ENCODE data around the gene CYP4F22.
"Not testable (repeated sequence)": the region's sequence is repeated elsewhere in the genome, so short reads cannot be mapped to it uniquely, and the experiment has no call there.

Gene CYP4F22

DNA sequence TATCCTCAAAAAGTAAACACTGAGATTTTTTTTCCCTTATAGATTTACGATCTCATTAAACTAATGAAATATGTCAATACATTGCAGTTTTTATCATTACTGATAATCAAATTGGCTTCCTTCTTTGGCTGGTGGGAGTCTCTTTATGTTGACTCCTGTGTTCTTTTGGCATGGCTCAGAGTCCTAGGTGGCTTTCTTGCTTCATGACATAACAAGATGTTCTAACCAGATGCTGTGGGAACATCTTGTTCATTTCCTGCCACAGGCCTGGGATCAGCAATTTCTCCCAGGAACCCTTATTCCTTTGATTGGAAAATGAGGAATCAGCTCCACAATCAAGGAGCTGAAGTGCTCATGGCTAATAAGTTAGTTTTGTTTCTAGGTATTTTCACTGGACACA, 13.2 kb upstream of the CYP4F22 start:
- no peak for DNase-seq

DNA sequence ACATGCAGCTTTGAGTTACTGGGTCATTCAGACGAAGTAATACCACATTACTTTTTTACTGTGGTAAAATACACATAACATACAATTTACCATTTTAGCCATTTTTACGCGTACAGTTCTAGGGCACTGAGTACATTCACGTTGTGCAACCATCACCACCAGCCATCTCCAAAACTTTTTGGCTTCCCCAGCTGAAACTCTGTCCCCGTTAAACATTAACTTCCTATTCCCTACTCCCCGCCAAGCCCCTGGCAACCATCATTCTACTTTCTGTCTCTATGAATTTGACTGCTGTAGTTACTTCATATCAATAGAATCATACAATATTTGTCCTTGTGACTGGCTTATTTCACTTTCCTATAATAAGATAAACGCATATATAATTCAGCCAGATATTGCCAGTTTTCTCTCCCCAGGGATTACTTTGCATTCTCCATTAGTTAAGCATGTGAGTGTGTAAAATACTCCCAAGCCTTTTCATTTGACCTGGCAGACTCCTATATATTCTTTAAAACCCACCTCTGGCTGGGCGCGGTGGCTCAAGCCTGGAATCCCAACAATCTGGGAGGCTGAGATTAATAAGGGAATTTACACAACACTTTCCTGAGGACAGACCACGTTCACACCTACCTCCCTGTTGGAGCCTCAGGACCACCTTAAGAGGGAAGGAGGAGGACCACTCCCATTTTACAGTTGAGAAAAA, 10.0 kb upstream of the CYP4F22 start:
- DNase-seq, result no peak

DNA sequence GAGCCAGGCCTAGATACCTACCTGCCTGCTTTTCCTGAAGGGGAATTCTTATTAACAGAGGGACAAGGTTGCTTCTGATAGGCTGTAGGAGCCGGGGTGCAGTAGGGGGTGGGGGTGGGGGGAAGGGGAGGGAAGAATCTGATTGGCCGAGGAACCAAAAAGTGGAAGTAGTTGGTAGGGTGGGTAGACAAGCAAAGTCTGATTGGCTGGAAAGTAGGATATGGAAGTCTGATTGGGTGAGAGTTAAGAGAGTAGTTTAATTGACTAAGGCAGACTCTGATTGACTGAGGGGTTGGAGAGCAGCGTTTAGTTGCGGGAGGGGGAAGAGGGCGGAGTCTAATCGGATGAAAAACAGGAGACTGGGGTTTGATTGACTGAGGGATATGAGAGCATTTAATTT, 9.4 kb upstream of the CYP4F22 start:
- DNase-seq, result no peak

DNA sequence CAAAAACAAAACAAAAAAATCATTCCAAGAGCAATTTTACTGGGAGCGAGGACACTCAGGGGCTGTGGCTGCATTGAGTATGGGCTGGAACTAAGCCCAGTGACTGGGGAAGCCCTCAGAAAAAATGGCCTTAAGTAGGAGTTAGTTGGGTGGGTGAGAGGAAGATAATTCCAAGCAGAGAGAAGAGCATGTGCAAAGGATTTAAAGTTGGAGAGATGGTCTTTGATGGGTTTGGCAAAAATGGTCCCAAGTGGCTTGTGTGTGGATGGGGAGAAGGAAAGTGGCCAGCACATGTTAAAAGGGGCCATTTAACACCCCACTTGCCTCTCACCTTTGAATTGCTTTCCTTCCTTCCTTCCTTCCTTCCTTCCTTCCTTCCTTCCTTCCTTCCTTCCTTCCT, 6.7 kb upstream of the CYP4F22 start:
- no peak for DNase-seq

DNA sequence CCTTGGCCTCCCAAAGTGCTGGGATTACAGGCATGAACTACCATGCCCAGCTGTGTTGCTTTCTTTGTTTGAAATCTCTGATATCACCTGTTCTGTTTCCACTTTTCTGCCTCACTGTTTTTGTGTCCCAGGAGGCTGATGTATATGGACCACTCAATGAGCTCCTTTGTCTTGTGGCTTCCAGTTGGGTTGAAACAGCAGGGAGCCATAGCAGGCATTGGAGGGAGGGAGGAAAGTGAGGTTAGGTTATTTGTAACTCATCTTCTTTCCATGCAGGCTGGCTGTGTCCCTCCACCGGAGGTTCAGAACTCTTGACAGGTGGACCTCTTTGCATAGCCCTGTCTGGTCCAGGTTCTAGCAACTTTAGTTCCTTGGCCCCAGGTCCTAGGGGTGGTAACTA, 6.1 kb upstream of the CYP4F22 start:
- no peak for DNase-seq

DNA sequence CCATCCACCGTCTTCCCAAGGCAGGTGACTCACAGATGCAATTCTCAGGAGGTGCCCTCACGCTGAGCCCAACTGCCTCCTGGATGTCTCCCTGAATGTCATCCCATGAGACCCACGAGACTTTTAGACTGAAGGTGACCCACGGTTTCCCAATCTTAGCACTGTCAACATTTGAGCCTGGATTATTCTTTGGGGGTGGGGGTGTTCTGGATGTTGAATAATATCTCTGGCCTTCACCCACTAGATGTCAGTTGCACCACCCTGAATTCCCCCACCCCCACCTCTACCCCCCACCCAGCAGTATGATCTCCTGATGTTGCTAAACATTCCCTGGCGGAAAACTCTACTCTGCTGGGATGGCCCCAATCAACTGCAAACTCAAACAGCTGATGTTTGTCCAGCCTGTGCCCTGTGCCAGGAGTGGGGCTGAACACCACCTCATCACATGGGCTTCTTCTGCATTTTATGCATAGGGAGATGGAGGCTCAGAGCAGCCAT, 2.2 kb upstream of the CYP4F22 start:
- DNase-seq, result no peak

DNA sequence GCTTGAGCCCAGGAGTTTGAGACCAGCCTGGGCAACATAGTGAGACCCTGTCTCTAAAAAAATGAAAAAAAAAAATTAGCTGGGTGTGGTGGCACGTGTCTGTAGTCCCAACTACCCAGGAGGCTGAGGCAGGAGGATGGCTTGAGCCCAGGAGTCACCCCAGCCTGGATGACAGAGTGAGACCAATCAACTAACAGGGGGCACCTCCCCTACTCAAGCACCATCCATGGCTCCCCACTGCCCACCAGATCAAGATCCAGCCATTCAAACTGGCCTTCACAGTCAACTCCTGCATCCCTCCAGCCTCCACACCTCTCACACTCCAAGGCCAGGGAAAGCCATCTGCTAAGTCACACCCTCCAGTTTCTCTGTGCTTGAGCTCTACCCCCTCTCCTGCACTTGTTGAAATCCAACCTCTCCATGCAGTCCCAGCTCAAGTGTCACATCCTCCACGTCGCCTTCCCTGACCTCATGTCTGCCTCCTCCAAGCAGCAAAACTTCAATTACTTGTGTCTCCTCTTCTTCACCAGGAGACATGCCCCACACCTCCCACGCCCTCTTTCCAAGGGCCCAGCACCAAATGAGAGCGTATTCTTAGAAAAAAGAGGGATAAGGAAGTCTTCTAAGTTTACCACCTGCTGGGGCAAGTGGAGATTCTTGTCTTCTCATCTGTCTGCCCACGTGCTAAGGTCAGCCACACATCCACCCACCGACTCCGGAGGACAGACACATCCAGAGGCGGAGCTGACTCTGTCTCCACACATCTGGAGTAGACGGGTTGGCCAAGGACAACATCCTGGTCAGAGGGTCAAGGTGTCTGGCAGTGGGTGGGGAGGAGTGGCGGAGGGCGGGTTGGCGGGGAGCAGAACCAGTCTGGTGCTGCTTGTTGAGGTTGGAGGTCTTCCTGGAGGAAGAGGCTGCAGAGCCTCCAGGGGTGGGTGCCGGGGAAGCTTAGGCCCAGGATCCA, 974 bp upstream of the CYP4F22 start:
- DNase-seq, result no peak

DNA sequence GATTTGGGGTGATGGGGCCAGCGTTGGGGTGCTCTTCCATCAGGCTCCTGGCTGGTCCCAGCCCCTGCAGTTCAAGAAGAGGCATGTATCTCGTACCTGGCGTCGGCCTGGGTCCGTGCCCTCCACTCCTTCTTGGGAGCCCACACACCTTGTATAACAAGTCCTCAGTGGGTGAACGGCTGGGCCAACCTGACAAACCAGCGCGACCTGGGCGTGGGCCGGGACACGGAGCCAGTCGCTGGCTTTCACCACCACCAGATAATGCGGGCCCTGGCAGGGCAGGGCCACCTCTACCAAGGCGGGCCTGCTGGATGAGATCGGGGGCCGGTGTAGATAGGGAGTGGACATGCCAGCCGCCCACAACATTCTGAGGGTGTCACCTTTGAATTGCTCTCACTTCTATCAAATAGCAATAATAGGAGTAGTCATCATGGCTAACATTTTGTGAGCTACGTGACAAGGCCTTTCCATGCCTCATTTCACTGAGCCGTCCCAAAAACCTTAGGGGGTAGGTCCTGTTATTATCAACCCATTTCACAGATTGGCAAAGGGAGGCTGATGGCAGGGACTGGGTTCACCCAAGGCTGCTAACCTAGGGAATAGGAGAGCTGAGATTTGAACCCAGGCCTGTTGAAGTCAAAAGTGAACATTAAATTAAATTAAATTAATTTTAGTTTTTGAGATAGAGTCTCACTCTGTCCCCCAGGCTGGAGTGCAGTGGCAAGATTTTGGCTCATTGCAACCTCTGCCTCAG, 3.5 kb downstream of the CYP4F22 start:
- DNase-seq, result no peak

DNA sequence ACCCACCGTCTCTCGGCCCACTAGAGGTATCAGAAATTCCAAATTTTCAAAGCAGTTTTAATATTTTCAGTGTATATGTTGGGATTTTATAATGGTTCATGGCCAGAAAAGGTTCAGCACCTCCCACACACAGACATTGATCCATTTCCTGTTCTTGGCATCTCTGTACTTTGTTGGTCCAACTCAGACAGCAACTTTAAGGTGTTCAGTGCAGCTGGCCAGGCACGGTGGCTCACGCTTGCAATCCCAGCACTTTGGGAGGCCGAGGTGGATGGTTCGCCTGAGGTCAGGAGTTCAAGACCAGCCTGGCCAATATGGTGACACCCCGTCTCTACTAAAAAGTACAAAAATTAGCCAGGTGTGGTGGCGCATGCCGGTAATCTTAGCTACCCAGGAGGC, 6.9 kb downstream of the CYP4F22 start:
- DNase-seq, result not testable (repeated sequence)

DNA sequence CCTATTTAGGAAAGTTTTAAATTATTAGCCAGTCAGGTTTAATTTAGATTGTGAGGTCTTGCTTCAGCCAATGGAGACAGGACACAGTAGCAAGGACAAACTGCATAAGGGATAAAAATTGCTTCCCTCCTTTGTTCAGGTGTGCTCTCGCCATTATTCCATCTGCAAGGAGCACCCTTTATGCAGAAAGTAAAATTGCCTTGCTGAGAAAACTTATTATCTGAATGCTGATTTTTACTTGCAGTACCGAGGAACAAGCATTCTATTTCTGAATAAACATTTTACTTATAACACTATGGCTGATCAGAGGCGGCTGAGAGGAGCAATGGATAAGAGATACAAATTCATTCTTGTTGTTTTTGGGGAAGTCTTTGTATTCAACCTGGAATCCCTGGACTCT, 8.0 kb downstream of the CYP4F22 start:
- no peak for DNase-seq

DNA sequence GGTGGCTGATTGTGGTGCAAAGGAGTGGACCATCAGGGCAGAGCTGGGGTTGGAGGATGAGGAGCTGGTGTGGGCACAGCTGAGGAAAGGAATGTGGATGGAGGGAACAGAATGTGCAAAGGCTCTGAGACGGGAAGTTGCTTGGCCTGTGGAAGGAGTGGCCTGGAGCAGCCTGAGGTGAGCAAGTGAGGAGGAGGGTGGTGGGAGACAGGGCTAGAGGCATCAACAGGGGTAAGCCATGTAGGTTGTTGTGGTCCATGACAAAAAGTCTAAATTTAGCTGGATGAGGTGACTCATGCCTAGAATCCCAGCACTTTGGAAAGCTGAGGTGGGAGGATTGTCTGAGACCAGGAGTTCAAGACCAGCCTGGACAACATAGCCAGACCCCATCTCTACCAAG, 9.5 kb downstream of the CYP4F22 start:
- no peak for DNase-seq

DNA sequence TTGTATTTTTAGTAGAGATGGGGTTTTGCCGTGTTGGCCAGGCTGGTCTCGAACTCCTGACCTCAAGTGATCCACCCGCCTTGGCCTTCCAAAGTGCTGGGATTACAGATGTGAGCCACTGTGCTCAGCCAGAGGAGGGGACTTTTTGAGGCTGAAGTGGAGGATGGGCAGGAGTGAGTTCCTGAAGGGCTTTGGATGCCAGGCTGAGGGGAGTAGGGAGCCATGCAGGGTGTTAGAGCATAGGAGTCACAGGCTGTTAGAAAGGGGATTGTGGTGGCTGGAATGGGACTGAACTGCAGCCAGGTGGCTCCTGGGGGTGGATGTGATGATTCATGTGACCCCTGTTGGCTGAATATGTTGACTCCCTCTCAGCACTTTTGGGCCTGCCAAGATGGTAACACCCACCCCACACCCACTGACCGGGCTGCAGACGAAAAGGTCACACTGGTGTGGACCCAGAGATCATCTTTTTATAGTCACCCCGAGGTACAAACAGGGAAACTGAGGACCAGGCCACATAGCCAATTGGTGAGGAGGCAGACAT, 11.2 kb downstream of the CYP4F22 start:
- DNase-seq, result no peak

DNA sequence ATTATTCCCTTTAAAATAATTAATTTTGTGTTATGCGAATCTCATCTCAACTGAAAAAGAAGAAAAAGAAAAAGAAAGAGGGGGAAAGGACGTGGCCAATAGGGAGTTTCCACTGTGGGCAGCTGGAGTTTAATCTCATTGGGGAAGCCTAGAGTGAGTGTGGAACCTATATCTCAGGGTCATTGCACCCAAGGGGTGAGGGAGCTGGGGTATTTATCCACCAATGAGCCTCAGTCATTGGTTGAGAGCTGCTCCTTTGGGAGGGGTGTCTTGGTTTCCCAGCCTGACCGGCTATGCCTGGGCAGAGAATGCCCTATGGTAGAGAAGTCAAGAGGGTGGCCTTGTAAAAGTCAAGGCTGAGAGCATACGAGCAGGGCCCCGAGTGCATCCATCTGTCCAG, 16.5 kb downstream of the CYP4F22 start:
- no peak for DNase-seq

DNA sequence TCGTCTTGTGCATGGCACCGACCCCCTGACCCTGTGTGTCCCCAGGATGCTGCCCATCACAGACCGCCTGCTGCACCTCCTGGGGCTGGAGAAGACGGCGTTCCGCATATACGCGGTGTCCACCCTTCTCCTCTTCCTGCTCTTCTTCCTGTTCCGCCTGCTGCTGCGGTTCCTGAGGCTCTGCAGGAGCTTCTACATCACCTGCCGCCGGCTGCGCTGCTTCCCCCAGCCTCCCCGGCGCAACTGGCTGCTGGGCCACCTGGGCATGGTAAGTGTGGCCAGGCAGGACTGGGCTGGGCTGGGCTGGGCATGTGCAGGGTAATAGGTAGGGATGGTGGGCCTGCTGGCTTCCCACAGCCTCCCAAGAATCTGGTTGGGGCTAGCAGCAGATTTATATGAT, 17.0 kb downstream of the CYP4F22 start:
- DNase-seq, result no peak

DNA sequence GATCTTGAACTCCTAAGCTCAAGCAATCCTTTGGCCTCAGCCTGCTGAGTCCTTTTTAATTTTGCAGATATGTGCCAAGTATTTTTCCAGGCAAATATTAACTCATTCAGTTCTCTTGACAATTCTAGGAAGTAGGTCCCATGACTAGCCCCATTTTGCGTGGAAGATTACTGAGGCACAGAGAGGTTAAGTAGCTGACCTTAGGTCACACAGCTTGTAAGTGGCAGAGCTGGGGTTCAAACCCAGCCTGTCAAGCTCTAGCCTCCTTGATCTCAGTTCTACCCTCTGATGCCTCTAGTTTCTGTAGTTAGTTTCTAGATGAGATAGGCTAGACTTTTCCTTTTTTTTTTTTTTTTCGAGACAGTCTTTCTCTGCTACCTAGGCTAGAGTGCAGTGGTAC, 18.1 kb downstream of the CYP4F22 start:
- DNase-seq, result no peak

DNA sequence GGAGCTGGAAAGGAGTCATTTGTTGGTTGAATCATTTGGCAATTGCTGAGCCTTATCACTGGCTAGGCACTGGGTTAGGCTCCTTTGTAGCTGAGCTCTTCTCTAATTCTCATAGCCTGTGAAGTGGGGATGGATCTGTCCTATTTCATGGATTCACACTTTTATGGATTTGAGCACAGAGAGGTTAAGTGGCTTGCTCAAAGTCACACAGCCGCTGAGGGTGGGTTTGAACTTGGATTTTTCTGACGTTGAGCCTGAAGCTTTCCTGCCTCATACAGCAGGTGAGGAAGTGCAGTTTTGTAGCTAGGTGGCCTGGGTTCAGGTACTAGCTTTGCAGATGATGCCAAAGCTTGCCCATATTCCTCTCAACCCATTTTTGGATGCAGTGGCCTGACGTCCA, 19.4 kb downstream of the CYP4F22 start:
- DNase-seq, result no peak

DNA sequence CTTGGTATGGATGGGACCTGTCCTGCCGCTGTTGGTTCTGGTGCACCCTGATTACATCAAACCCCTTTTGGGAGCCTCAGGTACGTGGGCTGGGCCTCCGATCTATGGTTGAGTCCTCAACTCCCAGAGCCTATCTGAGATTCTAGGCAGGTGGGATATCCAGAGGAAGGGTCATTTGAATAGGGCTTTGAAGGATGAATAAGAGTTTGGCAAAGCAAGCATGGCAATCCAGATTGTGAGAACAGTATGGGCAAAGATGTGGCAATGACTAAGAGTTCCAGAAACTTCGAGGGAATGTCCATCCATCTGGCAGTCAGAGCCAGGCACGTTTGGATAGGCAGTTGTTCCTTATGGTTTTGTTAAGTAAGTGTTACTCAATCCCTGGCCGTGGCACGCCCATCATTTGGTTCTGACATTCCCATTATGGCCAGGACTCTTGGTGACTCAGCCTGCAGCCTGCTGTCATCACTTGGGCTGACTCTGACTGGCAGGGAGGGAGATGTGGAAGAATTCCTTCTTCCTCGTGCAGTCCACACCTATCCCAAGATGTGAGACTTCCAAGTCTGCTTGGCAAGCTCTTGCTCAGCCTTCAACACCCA, 21.5 kb downstream of the CYP4F22 start:
- no peak for DNase-seq

DNA sequence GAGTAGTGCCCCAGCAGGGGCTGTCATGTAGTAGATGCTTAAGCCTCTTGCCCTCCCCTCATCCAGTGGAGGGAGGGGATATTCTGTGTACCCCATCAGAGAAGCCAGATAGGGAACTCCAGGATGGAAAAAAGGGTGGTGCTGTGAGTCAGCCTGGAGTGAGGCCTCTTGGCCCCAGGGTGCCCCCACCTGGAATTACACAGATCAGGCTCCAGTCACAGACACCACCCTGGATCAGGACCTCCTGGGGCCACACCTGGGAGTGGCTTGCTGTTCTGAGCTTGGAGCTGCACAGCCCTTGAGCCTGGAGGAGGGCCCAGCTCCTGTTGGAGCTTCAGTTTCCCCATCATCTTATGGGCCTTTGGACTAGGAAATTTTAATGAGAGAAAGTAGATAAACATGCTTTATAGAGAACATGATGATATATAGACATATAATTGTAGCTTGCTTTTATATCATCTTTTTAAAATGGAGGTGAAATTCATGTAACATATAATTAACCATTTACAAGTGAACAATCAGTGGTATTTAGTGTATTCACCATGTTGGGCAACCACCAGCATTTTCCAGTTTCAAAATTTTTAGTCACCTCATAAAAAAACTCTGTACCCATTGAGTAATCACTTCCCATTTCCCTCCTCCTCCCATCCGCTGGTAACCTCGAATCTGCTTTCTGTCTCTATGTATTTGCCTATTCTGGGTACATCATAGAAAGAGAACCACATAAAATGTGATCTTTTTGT, 24.6 kb downstream of the CYP4F22 start:
- DNase-seq, result no peak

DNA sequence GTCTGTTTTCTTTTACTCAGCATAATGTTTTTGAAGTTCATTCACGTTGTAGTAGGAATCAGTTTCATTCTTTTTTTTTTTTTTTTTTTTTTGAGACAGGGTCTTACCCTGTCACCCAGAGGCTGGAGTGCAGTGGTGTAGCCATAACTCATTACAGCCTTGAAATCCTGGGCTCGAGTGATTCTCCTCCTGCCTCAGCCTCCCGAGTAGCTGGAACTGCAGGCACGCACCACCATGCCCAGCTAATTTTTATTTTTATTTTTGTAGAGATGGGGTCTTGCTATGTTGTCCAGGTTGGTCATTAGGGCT, 25.2 kb downstream of the CYP4F22 start:
- not testable (repeated sequence) for DNase-seq

DNA sequence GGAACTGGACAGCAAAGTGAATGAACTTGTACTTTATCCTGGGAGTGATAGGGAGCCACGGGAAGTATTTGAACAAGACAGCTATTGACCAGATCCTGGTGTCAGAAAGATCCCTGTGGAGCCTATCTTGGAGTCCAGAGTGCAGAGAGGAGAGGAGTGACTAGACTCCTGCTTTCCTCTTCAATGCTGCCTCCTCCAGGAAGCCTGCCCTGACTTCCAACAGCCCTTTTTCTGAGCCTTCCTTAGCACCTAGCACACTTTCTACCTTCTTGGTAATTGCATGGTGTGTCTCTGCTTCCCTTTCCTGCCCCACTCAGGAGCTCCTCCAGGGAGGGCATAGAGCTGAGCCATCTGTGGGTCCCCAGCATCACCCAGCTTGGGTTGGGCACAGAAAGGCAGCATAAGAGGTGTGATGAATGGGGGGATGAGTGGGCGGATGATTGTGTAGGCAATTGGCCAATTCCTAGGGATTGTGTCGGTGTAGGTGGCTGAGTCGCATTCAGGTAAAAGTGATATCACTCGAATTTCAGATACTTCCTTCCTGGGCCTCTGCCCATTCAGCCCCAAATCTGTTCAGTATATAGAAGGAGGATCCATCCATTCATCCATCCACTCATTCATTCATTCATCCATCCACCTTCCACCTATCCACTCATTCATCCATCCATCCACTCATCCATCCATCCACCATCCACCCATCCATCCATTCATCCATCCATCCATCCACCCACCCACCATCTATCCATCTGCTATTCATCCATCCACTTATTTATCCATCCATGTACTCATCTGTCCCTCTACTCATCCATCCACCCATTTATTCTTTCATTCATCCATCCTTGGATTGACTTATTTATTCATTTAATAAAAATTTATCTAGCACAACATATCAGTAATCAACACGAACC, 26.9 kb downstream of the CYP4F22 start:
- DNase-seq, result no peak

DNA sequence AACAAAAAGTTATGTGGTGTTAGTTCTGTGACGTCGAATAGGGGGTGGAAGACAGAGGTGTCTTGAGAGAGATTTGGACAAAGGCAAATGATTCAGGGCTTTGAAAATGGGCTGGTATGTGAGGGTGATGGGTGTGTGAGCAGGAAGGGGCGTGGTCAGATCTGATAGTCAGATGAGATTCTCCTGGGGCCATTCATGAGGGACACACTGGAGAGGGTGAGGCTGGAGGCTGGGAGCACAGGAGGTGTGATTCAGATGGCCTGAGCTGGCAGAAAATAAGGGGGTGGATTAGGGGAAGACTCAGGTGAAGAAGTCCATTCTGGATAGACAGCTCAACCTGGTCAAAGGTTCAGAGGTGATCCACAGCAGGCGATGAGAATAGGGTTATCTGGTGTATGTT, 28.0 kb downstream of the CYP4F22 start:
- no peak for DNase-seq

Measured in NCI-H2171 (cell line).